Hepatocyte (in vitro differentiated cells): Measurements from ENCODE around the gene TMA7B.

Source experiments
- EZH2phosphoT487 ChIP-seq: fragments of 200-600 bp; sonication (generic); IDR thresholded peaks from one replicate; pipeline ENCODE4 v1.6.1; 2018; ENCODE audit warnings: antibody characterized with exemption, mild to moderate bottlenecking, low read depth, moderate library complexity; ENCODE audit not compliant: unreplicated experiment, severe bottlenecking
- TF ChIP-seq, protein P1 (sequence below): fragments of 200-600 bp; sonication (generic); IDR thresholded peaks from 2 replicates; pipeline ENCODE4 v1.5.1; 2016; ENCODE audit warnings: antibody characterized with exemption, mild to moderate bottlenecking; ENCODE audit not compliant: poor library complexity

- TF ChIP-seq, protein P1, sequence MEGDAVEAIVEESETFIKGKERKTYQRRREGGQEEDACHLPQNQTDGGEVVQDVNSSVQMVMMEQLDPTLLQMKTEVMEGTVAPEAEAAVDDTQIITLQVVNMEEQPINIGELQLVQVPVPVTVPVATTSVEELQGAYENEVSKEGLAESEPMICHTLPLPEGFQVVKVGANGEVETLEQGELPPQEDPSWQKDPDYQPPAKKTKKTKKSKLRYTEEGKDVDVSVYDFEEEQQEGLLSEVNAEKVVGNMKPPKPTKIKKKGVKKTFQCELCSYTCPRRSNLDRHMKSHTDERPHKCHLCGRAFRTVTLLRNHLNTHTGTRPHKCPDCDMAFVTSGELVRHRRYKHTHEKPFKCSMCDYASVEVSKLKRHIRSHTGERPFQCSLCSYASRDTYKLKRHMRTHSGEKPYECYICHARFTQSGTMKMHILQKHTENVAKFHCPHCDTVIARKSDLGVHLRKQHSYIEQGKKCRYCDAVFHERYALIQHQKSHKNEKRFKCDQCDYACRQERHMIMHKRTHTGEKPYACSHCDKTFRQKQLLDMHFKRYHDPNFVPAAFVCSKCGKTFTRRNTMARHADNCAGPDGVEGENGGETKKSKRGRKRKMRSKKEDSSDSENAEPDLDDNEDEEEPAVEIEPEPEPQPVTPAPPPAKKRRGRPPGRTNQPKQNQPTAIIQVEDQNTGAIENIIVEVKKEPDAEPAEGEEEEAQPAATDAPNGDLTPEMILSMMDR: no peak
- TF ChIP-seq EZH2phosphoT487: no peak
Measured at GRCh38 chr22:39962071-39962470, 1.9 kb downstream of the TMA7B start.
